GM19455 (cell line): ENCODE measurements around the gene SIGLEC14.
"Not testable (repeated sequence)": the region's sequence is repeated elsewhere in the genome, so short reads cannot be mapped to it uniquely, and the experiment has no call there.

Experiments used
- ATAC-seq: cut with Tn5 transposase; IDR thresholded peaks from one replicate; pipeline ENCODE4 v1.9.1; 2021; ENCODE audit not compliant: unreplicated experiment

SIGLEC14 gene, protein sequence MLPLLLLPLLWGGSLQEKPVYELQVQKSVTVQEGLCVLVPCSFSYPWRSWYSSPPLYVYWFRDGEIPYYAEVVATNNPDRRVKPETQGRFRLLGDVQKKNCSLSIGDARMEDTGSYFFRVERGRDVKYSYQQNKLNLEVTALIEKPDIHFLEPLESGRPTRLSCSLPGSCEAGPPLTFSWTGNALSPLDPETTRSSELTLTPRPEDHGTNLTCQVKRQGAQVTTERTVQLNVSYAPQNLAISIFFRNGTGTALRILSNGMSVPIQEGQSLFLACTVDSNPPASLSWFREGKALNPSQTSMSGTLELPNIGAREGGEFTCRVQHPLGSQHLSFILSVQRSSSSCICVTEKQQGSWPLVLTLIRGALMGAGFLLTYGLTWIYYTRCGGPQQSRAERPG

DNA sequence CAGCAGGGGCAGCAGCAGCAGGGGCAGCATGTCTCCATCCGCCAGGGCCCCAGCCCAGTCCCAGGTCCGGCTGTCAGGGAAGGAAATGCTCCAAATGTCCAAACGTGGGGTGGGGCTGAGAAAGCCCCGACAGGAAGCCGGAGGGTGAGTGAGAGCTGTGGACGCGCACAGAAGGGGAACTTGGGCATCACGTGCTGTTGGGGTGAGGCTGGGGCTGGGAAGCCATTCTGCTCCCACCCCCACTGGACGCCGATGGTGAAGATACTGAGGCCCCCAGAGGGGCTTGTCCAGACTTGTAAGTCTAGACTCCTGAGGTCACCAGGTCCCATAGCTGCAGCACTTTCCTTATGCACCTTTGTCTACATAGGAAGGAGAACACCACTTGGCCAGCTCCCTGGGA is at the start of gene SIGLEC14:
TSS of gene SIGLEC14 (minus strand) at position 96 of the 400 bp plus-strand sequence. CDS start at position 30, 66 bp downstream.
- ATAC-seq, result not testable (repeated sequence)

DNA sequence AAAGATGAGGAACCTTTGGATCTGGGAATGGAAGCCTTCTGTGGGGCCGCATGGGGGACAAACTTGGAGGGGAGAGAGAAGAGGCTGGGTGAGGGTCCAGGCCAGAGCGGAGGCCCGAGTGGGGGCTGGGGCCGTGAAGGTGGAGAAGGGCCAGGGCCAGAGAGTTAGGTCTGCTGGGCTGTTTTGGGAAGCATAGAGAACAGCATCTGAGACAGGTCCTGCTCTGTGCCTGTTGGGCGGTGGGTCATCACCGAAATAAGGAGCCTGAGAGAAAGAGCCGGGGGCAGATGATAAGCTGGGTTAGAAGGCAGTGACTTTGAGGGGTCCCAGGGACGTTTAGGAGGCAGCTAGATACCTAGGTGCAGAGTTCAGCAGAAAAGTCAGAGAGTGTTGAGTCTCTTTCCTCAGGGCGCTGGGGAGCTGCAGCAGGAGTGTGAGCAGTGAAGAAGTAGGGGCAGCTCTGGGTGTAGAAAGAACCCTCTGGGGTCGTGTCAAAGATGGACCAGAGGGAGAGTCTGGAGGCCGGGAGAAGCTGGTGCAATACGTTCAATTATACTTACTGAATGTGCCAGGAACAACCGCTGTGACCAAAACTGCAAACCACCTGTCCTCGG is 49.2 kb upstream of the SIGLEC14 start:
- no peak for ATAC-seq

DNA sequence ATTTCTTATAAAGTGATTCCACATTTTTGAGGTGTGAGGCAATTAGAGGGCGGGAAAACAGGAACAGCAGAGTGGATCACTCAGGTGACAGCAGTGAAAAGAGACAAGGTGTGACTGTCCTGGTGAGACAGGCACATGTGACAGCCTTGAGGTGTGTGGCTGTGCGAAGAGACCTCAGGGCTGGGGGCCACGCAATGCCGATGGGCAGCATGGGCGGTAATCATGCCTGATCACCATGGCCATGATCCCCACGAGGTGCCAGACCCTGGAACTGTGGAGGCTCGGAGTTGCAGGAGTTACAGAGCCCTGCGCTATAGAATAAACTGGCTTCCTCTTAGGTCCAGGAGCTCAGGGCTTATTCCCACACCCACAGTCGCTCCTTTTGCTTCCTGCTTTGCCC is 48.5 kb upstream of the SIGLEC14 start:
- no peak for ATAC-seq

DNA sequence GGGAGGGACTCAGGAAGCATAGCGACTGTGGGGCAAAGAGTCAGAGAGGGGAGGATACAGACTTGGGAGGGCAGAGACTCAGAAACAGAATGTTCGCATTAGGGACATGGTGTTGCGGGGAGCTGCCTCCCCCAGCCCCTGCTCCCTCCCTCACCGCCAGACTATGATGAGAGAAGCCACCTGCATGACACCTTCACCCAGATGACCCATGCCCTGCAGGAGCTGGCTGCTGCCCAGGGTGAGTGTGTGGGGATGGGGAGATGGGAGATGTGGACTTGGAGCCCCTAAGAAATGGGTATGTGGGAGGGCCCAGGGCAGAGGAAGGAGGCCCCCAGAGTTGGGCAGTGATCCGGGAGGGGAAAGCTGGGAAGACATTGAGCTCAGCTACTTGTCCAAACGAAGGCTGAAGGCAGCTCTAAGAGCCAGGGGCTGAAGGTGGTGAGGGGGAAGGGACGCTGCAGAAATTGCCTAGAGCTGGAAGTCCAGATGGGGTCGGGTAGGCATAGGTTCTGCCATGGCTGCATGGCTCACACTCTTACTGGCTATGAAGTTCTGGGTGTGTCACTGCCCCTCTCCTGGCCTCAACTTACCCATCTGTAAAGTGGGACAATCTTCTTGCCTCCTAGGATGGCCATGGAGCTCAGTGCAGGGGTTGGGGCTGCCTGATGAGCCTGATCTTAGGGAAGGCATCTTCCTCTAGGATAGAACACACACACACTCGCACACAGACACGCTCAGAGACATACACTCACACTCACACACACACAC is 47.9 kb upstream of the SIGLEC14 start:
- ATAC-seq, result no peak

DNA sequence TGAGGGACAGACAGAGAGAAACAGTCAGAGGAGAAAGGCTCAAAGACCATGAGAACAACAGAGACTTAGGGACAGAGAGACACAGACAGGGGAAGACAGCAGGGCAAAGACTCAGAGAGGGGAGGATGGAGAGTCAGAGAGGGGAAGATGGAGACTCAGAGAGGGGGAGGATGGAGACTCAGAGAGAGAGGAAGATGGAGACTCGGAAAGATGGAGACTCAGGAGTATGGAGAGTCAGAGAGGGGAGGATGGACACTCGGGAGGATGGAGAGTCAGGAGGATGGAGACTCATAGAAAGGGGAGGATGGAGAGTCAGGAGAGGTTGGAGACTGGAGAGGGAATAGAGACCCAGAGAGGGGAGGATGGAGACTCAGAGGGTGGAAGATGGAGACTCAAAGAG is 47.2 kb upstream of the SIGLEC14 start:
- no peak for ATAC-seq

DNA sequence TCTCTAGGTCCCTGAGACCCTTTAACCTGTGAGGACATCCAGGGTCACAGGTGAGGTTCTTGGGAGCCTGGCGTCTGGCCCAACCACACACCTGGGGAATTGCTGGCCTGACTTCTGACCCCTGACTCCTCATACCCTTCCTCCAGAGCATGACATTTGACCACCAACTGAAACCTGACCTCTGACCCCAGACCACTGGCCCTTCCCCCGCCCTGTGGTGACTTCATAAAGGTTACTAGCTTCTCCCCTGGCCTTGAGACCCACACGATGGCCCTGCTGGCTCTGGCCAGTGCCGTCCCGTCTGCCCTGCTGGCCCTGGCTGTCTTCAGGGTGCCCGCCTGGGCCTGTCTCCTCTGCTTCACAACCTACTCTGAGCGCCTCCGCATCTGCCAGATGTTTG is 46.6 kb upstream of the SIGLEC14 start, which contains the start of gene SPACA6:
TSS of gene SPACA6 (plus strand) at position 71 of the 400 bp plus-strand sequence. CDS start at position 268, 197 bp downstream.
- no peak for ATAC-seq

DNA sequence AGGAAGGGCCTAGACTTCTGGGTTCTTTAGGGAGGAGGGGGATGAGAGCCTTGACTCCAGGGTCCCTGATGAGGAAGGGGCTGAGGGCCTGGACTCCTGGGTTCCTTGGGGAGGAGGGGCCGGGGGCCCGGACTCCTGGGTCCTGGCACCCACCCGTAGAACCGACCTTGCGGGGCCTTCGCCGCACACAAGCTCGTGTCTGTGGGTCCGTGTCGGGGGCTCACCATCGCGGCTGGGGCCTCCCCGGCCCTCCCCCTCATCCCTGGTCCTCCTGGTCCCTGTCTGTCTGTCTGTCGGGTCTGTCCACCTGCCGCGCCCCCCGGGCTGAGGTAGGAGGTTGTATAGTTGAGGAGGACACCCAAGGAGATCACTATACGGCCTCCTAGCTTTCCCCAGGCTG is 45.8 kb upstream of the SIGLEC14 start:
- no peak for ATAC-seq

DNA sequence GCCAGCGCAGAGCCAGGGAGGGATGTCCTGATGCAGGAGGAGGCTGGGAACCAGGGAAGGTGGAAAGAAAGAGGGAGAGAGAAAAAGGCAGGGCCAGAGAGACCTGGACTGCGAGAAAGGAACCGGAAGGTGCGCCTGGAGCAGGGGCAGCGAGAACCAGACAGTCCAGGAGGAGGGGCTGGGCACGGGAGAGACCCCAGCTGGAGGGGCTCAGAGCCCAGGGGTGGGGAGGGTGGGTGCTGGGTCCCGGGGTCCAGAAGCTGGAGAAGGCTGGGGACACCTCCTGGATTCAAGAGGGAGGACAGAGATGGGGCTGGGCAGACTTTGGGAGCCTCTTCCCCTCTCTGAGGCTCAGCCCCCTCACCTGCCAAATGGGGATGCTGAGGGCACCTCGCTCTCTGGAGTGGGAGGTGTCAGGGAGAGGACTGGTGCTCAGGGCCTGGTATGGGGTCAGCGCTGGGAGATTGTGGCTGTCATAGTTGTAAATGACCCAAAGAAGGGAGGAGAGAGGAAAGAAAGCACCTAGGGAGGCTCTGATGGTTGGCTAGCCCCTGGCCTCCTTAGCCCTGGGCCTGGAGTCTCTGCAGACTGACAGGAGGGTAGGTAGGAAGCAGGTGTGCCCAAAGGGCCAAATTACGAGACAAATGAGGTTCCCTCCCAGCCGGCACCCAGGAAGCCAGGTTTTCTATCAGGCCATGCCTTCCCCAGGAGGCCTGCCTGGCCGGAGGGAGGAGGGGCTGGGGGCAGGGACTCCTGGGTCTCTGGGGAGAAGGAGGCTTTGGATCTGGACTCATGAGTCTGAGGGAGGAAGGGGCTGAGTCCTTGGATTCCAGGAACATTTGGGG is 45.2 kb upstream of the SIGLEC14 start:
- ATAC-seq, result no peak

DNA sequence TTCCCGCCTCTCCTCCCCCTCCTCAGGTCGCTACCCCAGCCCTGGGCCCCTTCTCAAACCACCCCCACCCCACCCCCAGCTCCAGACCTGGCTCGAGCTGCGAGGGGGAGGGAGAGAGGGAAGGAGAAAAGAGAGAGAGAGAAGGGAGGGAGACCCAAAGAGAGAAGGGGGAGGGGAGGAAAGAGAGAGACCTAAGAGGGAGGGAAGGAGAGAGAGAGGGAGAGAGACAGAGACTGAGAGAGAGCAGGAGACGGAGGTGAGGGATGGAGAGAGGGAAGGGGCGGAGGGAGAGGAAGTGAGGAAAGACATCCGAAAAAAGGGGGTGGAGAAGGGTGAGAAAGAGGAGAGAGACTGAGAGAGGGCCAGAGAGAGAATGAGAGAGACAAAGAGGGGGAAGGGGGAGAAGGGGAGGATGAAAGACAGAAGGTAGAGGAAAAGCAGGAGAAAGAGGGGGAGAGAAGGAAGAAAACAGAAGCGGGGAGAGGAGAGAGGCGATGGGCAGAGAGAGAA is 44.5 kb upstream of the SIGLEC14 start:
- no peak for ATAC-seq

DNA sequence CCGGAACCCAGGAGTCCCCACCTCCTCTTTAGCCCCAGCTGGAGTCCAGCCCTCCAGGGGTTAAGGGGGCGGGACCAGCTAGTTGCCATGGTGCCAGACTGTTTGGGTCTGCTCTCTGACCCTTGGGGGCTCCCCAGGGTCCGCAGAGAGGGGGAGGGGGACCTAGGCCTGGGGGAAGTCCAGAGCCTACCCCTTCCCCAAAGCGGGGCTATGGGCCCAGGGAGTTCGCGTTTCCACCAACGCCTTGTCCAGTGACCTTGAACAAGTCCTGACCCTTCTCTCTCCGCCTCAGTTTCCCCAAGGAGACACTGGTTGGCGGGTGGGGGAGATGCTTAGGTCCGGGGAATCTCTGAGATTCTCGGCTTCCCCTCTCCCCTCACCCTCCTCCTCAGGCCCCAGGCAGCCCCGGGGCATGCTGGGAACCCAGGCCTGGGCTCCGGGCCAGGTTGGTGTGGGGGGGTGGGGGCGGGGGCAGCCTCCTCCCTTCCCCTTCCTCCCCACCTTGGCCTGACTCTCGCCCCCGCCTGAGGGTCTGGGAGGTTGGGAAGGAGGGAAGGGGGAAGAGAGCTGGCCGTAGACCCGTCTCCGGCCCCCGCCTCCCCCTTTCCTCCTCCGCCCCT is 43.9 kb upstream of the SIGLEC14 start:
- no peak for ATAC-seq

DNA sequence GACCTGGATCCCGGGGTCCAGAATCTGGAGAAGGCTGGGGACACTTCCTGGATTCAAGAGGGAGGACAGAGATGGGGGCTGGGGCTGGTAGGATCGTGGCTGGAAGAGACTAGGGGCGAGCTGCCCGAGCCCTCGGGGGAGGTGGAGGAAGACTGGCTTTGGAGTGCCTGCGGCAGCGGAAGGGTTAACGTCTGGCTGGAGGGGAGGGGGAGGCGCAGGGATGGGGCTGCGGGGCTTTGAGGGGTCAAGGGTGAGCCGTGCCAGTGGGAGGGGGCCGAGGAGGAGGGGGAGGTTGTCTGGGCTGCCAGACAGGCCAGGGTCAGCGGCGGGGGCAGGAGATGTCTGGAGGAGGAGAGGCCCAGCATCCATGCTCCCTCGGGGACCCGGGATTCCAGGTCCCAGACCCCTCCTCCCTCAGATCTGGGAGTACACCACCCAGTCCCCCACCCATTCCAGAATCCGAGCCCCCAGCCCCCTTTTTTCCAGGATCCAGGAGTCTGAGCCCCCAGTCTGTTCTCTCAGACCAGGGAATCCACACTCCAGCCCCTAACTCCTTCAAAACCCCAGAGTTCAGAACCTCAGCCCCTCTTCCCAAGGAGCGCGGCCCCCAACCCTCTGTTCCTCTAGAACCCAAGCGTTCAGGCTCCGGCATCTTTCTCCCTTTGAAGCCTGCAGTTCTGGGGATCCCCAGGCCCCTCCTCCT is 43.3 kb upstream of the SIGLEC14 start:
- no peak for ATAC-seq

DNA sequence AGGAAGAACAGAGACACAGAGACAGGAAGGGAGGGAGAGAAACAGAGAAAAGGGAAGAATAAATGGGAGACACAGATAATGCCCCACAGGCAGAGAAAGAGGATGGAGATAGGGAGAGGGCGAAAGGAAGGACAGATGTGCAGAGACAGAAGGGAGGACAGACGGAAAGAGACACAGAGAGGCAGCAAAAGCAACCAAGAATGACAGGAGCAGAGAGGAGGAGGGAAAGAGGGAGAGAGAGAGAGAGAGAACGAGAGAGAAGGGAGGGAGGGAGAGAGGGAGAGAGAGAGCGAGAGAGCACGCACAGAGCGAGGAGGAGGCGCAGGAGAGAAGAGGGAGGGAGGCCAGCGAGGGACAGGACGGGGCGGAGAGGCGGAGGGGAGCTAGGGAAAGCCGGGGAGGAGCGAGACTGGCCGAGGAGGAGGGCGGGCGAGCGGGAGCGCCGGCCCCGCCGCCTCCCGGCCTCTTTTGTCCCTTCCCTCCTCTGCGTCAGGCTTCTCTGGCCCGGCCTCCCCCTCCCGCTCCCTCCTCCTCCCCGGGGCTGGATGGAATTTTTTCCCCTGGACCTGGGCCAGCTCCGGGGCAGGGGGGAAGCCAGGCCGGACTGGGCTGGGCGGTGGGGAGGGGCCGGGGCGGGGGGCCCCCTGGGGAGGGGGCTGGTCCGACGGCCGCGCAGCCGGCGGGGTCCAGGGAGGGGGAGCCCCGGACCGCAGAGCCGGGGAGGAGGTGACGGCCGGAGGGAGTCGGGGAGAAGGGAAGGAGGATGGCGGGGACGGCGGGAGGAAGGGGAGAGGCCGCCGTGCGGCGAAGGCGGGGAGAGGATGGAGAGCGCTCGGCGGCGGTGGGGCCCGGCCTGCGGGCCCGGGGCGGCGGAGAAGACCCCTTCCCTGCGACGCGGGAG is 42.3 kb upstream of the SIGLEC14 start:
- no peak for ATAC-seq

DNA sequence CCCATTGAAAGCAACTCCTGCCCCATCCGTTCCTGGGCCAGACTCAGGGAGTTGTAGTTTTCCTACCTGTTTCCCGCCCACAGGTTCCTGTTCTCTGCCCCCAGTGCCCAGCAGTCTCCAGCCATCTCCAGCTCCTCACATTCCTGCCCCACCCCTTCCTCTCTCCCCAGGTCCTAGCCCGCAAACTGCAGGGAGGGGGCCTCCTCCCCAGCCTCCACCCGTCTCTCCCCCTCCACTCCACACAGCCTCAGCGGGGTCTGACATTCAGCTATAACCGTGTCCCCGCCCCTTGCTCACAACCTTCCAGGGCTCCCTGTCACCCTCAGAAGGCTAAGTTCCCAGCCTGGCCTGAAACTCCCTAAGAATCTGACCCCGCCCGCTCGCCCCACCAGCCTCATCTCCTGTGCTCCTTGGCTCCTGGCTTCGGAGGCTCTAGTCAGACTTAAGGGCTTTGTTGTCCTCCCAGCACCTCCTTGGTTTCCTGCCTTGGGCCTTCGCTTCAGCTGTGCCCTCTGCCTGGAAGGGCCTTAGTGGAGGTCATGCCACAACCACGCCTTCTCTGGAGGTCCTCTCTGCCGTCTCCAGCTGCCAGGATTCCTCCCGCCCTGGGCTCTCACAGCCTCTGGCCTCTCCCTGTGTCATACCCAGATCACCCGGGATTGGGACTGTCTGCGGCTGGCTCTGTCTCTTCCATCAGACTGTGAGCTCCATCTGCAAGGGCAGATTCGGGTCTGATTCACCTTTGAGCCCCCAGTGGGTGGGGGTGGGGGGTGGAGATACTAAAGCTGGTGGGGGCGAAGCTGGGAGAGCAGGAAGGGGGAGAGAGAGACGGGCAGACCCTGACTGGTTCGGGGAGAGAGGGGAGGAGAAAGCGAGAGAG is 41.4 kb upstream of the SIGLEC14 start:
- no peak for ATAC-seq

DNA sequence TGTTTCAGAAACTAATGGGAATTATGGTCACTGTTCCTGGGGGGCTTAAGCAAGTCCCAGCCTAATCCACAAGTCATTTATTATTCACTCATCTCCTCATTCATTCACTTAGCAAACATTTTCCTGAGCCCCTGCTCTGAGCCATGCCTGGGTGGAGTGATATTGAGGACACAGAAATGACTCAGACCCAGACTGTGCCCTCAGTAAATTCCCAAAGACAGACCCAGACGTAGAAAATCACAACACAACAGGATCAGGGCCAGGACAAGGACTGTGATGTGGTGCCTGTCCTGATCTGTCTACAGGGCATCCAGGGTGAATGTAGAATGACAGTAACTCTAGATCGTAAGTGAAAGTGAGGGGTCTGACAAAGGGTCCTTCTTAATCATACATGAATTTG is 39.5 kb upstream of the SIGLEC14 start:
- ATAC-seq, result no peak

DNA sequence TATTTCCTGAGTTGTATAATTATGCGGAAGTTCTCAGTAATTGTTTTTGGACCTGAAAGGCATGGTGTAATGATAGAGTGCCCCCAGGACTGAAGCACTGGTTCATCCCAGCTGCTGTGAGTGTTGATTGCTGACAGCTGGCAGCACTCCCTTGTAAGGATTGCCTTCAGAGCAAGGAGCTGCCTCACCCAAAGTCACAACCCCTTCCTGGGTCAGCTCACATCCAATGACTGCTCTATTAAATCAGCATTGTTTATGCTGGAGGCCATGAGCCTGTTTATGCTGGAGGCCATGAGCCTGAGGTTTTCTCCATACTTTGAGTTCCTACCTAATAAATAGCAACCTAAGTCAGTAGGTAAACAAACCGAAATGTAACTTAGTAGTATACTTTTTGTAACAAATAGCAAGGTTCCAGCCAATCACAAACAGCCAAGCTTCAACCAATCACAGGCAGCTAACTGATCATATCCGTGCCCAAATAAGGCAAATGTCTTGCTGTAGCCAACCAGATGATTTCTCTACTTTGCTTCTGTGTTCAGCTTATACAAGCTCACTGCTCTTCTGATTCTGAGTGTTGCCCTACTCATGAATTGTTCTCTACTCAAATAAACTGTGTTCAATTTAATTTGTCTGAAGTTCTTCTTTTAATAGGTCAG is 34.8 kb upstream of the SIGLEC14 start:
- ATAC-seq, result no peak

DNA sequence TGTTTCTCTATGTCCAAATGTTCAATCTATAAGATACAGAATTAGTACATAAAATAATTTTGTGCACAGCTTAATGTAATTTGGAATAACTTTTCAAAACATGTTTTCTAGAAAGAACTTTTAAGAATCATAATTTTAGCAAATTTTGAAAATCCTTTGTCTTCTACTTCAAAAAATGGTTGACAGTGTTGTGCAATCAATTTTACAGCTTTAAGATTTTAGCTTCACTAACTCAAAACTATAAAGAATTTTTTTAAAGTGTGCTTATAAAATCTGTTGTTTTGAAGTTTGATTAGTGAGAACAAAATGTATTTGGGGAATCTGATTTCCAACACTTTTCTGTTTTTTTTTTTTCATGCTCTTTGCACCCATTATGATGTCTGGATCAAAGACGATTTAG is 33.8 kb upstream of the SIGLEC14 start:
- ATAC-seq, result no peak

DNA sequence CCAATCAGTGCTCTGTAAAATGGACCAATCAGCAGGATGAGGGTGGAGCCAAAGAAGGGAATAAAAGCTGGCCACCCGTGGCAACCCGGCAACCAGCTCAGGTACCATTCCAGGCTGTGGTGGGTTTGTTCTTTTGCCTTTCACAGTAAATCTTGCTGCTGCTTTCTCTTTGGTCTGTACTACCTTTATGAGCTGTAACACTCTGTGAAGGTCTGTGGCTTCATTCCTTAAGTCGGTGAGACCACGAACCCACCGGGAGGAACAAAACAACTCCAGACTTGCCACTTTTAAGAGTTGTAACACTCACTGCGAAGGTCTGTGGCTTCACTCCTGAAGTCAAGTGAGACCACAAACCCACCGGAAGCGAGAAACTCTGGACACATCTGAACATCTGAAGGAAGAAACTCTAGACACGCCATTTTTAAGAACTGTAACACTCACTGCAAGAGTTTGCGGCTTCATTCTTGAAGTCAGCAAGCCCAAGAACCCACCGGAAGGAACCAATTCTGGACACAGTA is 30.0 kb upstream of the SIGLEC14 start:
- ATAC-seq, result no peak
